GM12865 (cell line): Measurements from ENCODE around the gene YJEFN3.

ENCODE experiments used
- DNase-seq: peaks from one replicate; pipeline ENCODE4 v3.0.0; 2010; ENCODE audit warnings: low read depth
- H3K4me3 ChIP-seq: 2 replicates; pipeline ENCODE4 v1.5.1; 2011; ENCODE audit warnings: mild to moderate bottlenecking, low read depth, low read length, control low read depth
- CTCF ChIP-seq: IDR thresholded peaks from 2 replicates; pipeline ENCODE4 v1.5.1; 2011; ENCODE audit warnings: low read length, control low read depth, low read depth, inconsistent platforms; ENCODE audit not compliant: insufficient read depth; ENCODE audit errors: missing control alignments

Gene YJEFN3

GRCh38 chr19:19570571-19570970, 41.9 kb downstream of the YJEFN3 start:
- no peak for DNase-seq
- TF ChIP-seq CTCF, result no peak

GRCh38 chr19:19571071-19571786, 42.5 kb downstream of the YJEFN3 start:
- no peak for DNase-seq
- no peak overlapping the region for H3K4me3 ChIP-seq
- TF ChIP-seq CTCF, result no peak

More at GRCh38 chr19:19570571-19570970, 41.9 kb downstream of the YJEFN3 start:
- no peak overlapping the region for H3K4me3 ChIP-seq

- DNase-seq, result no peak
- no peak for TF ChIP-seq CTCF
These were observed 46.7 kb downstream of the YJEFN3 start for GRCh38 chr19:19575411-19575810.

GRCh38 chr19:19578252-19578651, 49.5 kb downstream of the YJEFN3 start:
- no peak for DNase-seq
- no peak for TF ChIP-seq CTCF
- H3K4me3 ChIP-seq, result no peak overlapping the region

More at GRCh38 chr19:19575411-19575810, 46.7 kb downstream of the YJEFN3 start:
- no peak overlapping the region for H3K4me3 ChIP-seq

- TF ChIP-seq CTCF, result no peak
- no peak for DNase-seq
- H3K4me3 ChIP-seq, result no peak overlapping the region
These were observed 51.0 kb downstream of the YJEFN3 start for GRCh38 chr19:19579533-19580361.

GRCh38 chr19:19580418-19580817, 51.7 kb downstream of the YJEFN3 start:
- no peak for TF ChIP-seq CTCF
- DNase-seq, result no peak
- H3K4me3 ChIP-seq, result no peak overlapping the region
